H9 (cell line): Measurements from ENCODE around the gene THBS2. TPM values are rescaled to one million over a fixed set of nuclear protein-coding genes. Genes with fewer than 3 reads are reported as not detected.

Experiments
- DNase-seq: peaks from one replicate; pipeline ENCODE4 v3.0.0-alpha.2; 2017
- H2AFZ ChIP-seq: one replicate; pipeline ENCODE4 v1.6.1; 2013; ENCODE audit warnings: mild to moderate bottlenecking, low read length, control low read depth, moderate library complexity
- H2AK5ac ChIP-seq: 2 replicates; pipeline ENCODE4 v1.6.1; 2013; ENCODE audit warnings: low read length, control low read depth, mixed read lengths; ENCODE audit not compliant: insufficient read length
- H2BK120ac ChIP-seq: one replicate; pipeline ENCODE4 v1.6.1; 2013; ENCODE audit warnings: low read depth, mild to moderate bottlenecking, low read length, control low read depth, inconsistent platforms; ENCODE audit not compliant: poor library complexity, severe bottlenecking
- H2BK12ac ChIP-seq: 2 replicates; pipeline ENCODE4 v1.6.1; 2013; ENCODE audit warnings: low read length, control low read depth, mixed read lengths, low read depth; ENCODE audit not compliant: insufficient read length
- H2BK15ac ChIP-seq: 2 replicates; pipeline ENCODE4 v1.6.1; 2013; ENCODE audit warnings: low read depth, low read length, control low read depth
- H2BK20ac ChIP-seq: one replicate; pipeline ENCODE4 v1.6.1; 2013; ENCODE audit warnings: low read depth, mild to moderate bottlenecking, low read length, control low read depth, inconsistent platforms; ENCODE audit not compliant: poor library complexity, severe bottlenecking
- H2BK5ac ChIP-seq: 2 replicates; pipeline ENCODE4 v1.6.1; 2013; ENCODE audit warnings: low read length, control low read depth, mixed read lengths; ENCODE audit not compliant: insufficient read length
- H3K14ac ChIP-seq: 2 replicates; pipeline ENCODE4 v1.6.1; 2013; ENCODE audit warnings: low read length, control low read depth; ENCODE audit not compliant: insufficient read depth
- H3K18ac ChIP-seq: 2 replicates; pipeline ENCODE4 v1.6.1; 2013; ENCODE audit warnings: low read depth, mild to moderate bottlenecking, mixed read lengths, low read length, control low read depth; ENCODE audit not compliant: insufficient read length
- H3K23ac ChIP-seq: 2 replicates; pipeline ENCODE4 v1.6.1; 2013; ENCODE audit warnings: low read length, control low read depth, mixed read lengths, low read depth; ENCODE audit not compliant: insufficient read length
- H3K23me2 ChIP-seq: 2 replicates; pipeline ENCODE4 v1.6.1; 2013; ENCODE audit warnings: low read depth, mild to moderate bottlenecking, mixed read lengths, low read length, control low read depth; ENCODE audit not compliant: insufficient read length, poor library complexity, severe bottlenecking
- H3K27ac ChIP-seq: 2 replicates; pipeline ENCODE4 v1.5.1; 2013; ENCODE audit warnings: low read length, control low read depth, mixed read lengths, low read depth; ENCODE audit not compliant: insufficient read length
- H3K27me3 ChIP-seq: 2 replicates; pipeline ENCODE4 v1.6.1; 2013; ENCODE audit warnings: low read length, control low read depth, inconsistent platforms; ENCODE audit not compliant: insufficient read depth
- H3K4ac ChIP-seq: 2 replicates; pipeline ENCODE4 v1.6.1; 2013; ENCODE audit warnings: low read depth, mild to moderate bottlenecking, control low read depth, inconsistent platforms, low read length, moderate library complexity
- H3K4me1 ChIP-seq: 2 replicates; pipeline ENCODE4 v1.6.1; 2013; ENCODE audit warnings: low read length, control low read depth, inconsistent platforms; ENCODE audit not compliant: insufficient read depth
- H3K4me2 ChIP-seq: 2 replicates; pipeline ENCODE4 v1.6.1; 2013; ENCODE audit warnings: low read length, control low read depth, mixed read lengths; ENCODE audit not compliant: insufficient read length, insufficient read depth
- H3K56ac ChIP-seq: 2 replicates; pipeline ENCODE4 v1.6.1; 2013; ENCODE audit warnings: low read depth, mild to moderate bottlenecking, mixed read lengths, low read length, control low read depth; ENCODE audit not compliant: insufficient read length
- H3K79me1 ChIP-seq: 2 replicates; pipeline ENCODE4 v1.6.1; 2013; ENCODE audit warnings: low read depth, mild to moderate bottlenecking, moderate library complexity, low read length, control low read depth, inconsistent platforms; ENCODE audit not compliant: insufficient read depth, poor library complexity, severe bottlenecking
- H3K79me2 ChIP-seq: 2 replicates; pipeline ENCODE4 v1.6.1; 2013; ENCODE audit warnings: low read length, control low read depth, inconsistent platforms; ENCODE audit not compliant: insufficient read depth
- H3K9ac ChIP-seq: 2 replicates; pipeline ENCODE4 v1.6.1; 2013; ENCODE audit warnings: low read length, control low read depth, mixed read lengths; ENCODE audit not compliant: insufficient read length; ENCODE audit errors: extremely low read depth
- H3K9me3 ChIP-seq: one replicate; pipeline ENCODE4 v1.6.1; 2013; ENCODE audit warnings: low read depth, low read length, inconsistent platforms; ENCODE audit not compliant: control insufficient read depth
- H3T11ph ChIP-seq: one replicate; pipeline ENCODE4 v1.6.1; 2013; ENCODE audit warnings: mild to moderate bottlenecking, low read length, control low read depth, inconsistent platforms
- H4K20me1 ChIP-seq: one replicate; pipeline ENCODE4 v1.6.1; 2013; ENCODE audit not compliant: control insufficient read depth, insufficient read length, insufficient read depth
- H4K5ac ChIP-seq: 2 replicates; pipeline ENCODE4 v1.6.1; 2013; ENCODE audit warnings: low read depth, mild to moderate bottlenecking, mixed read lengths, low read length, control low read depth; ENCODE audit not compliant: insufficient read length
- H4K8ac ChIP-seq: replicated peaks from 2 replicates; pipeline ENCODE4 v1.6.1; 2013; ENCODE audit warnings: low read length, control low read depth, mixed read lengths, low read depth; ENCODE audit not compliant: insufficient read length
- H4K91ac ChIP-seq: 2 replicates; pipeline ENCODE4 v1.6.1; 2013; ENCODE audit warnings: low read depth, mild to moderate bottlenecking, moderate library complexity, mixed read lengths, low read length, control low read depth; ENCODE audit not compliant: insufficient read length
- H3K27ac Mint-ChIP-seq, 3 experiments: 2 replicates in 2 of 3; 3 replicates in 1 of 3; pipeline ENCODE4 v1.8.0; 2020 to 2021; ENCODE audit warnings: mixed read lengths in 3 of 3, mild to moderate bottlenecking in 1 of 3, moderate library complexity in 1 of 3
- H3K27me3 Mint-ChIP-seq: 2 replicates; pipeline ENCODE4 v1.8.0; 2021; ENCODE audit warnings: low read depth, mild to moderate bottlenecking, moderate library complexity, mixed read lengths
- H3K36me3 Mint-ChIP-seq, 3 experiments: 2 replicates in 2 of 3; 3 replicates in 1 of 3; pipeline ENCODE4 v1.8.0; 2020 to 2021; ENCODE audit warnings: low read depth in 3 of 3, mixed read lengths in 3 of 3; ENCODE audit not compliant: insufficient read depth in 1 of 3
- H3K4me1 Mint-ChIP-seq, 2 experiments: 2 replicates each; pipeline ENCODE4 v1.8.0; 2020; ENCODE audit warnings: mixed read lengths in 2 of 2
- H3K4me3 Mint-ChIP-seq, 2 experiments: 2 replicates in 1 of 2; 3 replicates in 1 of 2; pipeline ENCODE4 v1.8.0; 2020 to 2021; ENCODE audit warnings: mild to moderate bottlenecking in 2 of 2, mixed read lengths in 2 of 2, moderate library complexity in 1 of 2
- H3K9me3 Mint-ChIP-seq, 2 experiments: 2 replicates in 1 of 2; 3 replicates in 1 of 2; pipeline ENCODE4 v1.8.0; 2020; ENCODE audit warnings: mild to moderate bottlenecking in 2 of 2, mixed read lengths in 2 of 2, moderate library complexity in 1 of 2
- WGBS: extraction: QIAGEN DNeasy Blood & Tissue Kit; methylation state at CpG from one replicate; pipeline ENCODE4 v1.1.7; 2013; ENCODE audit warnings: missing lambda C conversion rate, low lambda C conversion rate, mixed read lengths; ENCODE audit not compliant: insufficient read length; ENCODE audit errors: extremely low coverage; 5-methylcytosine and 5-hydroxymethylcytosine counted together
- total RNA-seq: library from RNA; stranded (reverse); gene quantifications from 2 replicates; pipeline ENCODE4 v1.2.1, GENCODE V29; 2021
- TF ChIP-seq, protein P1 (sequence below): fragments of 200-600 bp; sonication (generic); conservative IDR thresholded peaks from 3 replicates; pipeline ENCODE4 v1.8.0; 2021; ENCODE audit warnings: antibody characterized with exemption, mild to moderate bottlenecking

THBS2 gene
- total RNA-seq, 1 experiment from 2014 or later = 14.7 TPM

DNA sequence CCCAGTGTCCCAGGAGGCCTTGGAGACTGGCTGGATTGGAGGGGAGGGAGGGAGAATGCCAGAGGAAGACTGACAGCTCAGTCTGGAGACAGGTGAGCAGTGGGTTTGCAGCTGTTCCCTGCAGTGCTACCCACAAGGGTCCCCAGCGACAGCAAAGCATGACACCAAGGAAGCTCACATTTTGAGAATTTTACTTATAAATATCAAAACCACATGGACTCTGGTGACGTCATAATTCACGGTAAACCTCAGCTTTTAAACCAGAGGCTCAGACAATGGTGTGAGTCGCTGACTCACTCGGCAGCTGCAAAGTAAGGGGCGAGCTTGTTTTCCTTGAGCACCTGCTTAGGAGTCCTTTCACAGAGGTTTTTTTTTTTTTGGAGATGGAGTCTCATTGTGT is 65.2 kb downstream of the THBS2 start:
- DNase-seq = no peak
- H3K79me2 ChIP-seq = no peaks in the 10 kb centered on the region
- H3K4me3 Mint-ChIP-seq = no peak overlapping the region
- H2BK120ac ChIP-seq = no peak overlapping the region
- H4K20me1 ChIP-seq = no peaks in the 10 kb centered on the region
- no peak overlapping the region for H3K9ac ChIP-seq
- no peak overlapping the region for H2BK15ac ChIP-seq
- no peaks in the 10 kb centered on the region for H3K9me3 ChIP-seq
- H3K27ac Mint-ChIP-seq = peak overlapping the region in 1 of 3 experiments; percentile 53; a peak in 2 of 7 replicates
- H2AFZ ChIP-seq = no peak overlapping the region
- H3T11ph ChIP-seq = no peak overlapping the region
- H4K91ac ChIP-seq = no peak overlapping the region
- no peak overlapping the region for H3K4ac ChIP-seq
- no peak overlapping the region for H2BK12ac ChIP-seq
- no peak overlapping the region for H3K4me2 ChIP-seq
- no CpG with 5 or more reads among the region's 6 CpGs for WGBS
- no peaks in the 10 kb centered on the region for H3K4me1 ChIP-seq
- peaks cover 3% of the 10 kb centered on the region for H3K27me3 Mint-ChIP-seq
- H2BK20ac ChIP-seq = no peak overlapping the region
- peaks cover 3 to 6% of the 10 kb centered on the region in 2 experiments; a peak in 2 of 4 replicates for H3K4me1 Mint-ChIP-seq
- no peak overlapping the region for H4K8ac ChIP-seq
- H3K18ac ChIP-seq = no peak overlapping the region
- no peak overlapping the region for H4K5ac ChIP-seq
- peaks cover 0 to 11% (median 0%) of the 10 kb centered on the region in 3 experiments; a peak in 3 of 7 replicates for H3K36me3 Mint-ChIP-seq
- no peaks in the 10 kb centered on the region for H3K27me3 ChIP-seq
- H2AK5ac ChIP-seq = no peak overlapping the region
- no peaks in the 10 kb centered on the region for H3K23me2 ChIP-seq
- peaks cover 4 to 6% of the 10 kb centered on the region in 2 experiments; a peak in 3 of 5 replicates for H3K9me3 Mint-ChIP-seq
- no peak overlapping the region for H3K56ac ChIP-seq
- no peaks in the 10 kb centered on the region for H3K79me1 ChIP-seq
- TF ChIP-seq, protein P1, sequence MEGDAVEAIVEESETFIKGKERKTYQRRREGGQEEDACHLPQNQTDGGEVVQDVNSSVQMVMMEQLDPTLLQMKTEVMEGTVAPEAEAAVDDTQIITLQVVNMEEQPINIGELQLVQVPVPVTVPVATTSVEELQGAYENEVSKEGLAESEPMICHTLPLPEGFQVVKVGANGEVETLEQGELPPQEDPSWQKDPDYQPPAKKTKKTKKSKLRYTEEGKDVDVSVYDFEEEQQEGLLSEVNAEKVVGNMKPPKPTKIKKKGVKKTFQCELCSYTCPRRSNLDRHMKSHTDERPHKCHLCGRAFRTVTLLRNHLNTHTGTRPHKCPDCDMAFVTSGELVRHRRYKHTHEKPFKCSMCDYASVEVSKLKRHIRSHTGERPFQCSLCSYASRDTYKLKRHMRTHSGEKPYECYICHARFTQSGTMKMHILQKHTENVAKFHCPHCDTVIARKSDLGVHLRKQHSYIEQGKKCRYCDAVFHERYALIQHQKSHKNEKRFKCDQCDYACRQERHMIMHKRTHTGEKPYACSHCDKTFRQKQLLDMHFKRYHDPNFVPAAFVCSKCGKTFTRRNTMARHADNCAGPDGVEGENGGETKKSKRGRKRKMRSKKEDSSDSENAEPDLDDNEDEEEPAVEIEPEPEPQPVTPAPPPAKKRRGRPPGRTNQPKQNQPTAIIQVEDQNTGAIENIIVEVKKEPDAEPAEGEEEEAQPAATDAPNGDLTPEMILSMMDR = no peak
- no peak overlapping the region for H2BK5ac ChIP-seq
- H3K27ac ChIP-seq = no peak overlapping the region
- H3K14ac ChIP-seq = no peak overlapping the region
- H3K23ac ChIP-seq = no peak overlapping the region
